ENCODE measurements around the gene TFF2.

The TFF2 gene

DNA sequence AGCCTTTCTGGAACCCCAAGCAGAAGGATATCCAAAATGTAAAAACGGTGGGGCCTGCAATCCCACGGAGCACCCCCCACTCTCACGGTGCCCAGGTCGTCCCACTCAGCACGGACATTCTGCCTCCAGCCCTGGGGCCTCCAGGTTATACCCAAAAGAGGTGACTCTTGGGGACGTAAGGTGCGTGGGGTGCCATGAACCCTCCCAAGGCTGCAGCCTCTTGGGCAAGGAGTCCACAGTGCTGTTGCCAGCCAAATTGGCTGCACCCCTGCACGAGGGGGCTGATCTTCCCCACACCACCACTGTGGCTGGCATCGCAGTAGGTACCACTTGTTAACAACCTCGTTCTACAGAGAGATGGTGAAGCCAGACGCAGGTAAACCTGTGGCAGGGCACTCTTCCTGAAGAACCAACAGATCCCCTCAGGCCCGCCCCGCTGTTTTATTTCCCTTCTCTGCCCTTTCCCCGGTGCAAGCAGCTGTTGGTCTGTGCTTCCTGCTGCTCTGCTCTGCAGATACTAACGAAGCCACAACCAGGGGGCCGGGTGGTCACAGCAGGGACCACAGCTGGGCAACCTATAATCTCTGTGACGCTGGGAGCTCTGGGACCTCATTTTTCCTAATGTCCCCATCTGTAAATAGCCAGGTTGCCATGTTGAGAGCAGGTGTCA is 44.3 kb downstream of the TFF2 start:
- Mint-ChIP-seq H3K27me3 (peaks cover 12% of the 10 kb centered on the region), H3K4me3 (no peak overlapping the region), H3K4me1 (ENCODE audit: low read depth) (peaks cover 11% of the 10 kb centered on the region), H3K36me3 (ENCODE audit: low read depth) (no peaks in the 10 kb centered on the region), H3K9me3 (no peaks in the 10 kb centered on the region), H3K27ac (no peak overlapping the region)
- DNase-seq: no peak

- no peaks in the 10 kb centered on the region for H3K9me3 Mint-ChIP-seq
- peaks cover 12% of the 10 kb centered on the region for H3K27me3 Mint-ChIP-seq
- no peak overlapping the region for H3K27ac Mint-ChIP-seq
- H3K4me1 Mint-ChIP-seq (ENCODE audit: low read depth): peaks cover 11% of the 10 kb centered on the region
- H3K36me3 Mint-ChIP-seq (ENCODE audit: low read depth): no peaks in the 10 kb centered on the region
- no peak overlapping the region for H3K4me3 Mint-ChIP-seq
- DNase-seq: no peak
Measured at GRCh38 chr21:42305707-42306147, 45.1 kb downstream of the TFF2 start.

DNA sequence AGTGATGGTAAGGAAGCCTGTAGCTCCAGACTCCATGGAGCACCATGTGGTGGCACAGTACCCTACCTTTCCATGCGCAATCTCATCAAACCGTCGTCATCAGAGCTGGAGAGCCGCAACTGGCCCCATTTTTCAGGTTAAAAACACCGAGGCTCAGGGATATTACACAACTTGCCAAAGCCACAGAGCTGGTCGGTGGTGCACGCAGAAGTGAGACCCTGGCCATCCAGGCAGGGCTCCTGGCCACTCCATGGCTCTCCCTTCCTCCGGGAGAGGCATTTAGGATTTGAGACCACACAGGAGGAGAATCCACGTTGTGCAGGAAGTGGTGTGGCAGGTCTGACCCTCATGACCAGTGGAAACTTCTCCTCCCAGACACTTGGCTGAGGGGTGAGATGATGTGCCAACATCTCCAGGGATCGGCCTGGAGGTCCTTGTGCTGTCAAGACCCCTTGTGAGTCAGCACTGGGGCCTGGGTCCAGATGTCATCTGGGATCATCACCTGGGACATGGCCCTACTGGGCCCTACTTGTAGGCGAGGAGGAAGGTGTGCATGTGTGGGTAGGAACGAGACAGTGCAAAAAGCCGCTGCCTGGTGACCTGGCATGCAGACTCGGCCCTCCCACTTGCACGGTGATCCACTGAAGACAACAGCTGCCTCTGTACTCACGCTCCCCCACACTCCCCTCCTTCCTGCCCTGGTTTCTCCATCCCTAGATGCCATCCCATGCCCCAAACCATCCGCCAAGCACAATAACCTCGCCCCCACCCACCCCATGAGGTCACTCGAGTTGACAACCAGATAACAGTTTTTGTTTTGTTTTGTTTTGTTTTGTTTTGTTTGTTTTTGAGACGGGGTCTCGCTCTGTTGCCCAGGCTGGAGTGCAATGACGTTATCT is 46.0 kb downstream of the TFF2 start:
- Mint-ChIP-seq H3K4me3 (no peak overlapping the region), H3K4me1 (ENCODE audit: low read depth) (peaks cover 14% of the 10 kb centered on the region), H3K27me3 (peaks cover 12% of the 10 kb centered on the region), H3K9me3 (no peaks in the 10 kb centered on the region), H3K27ac (no peak overlapping the region), H3K36me3 (ENCODE audit: low read depth) (no peaks in the 10 kb centered on the region)
- DNase-seq: no peak

DNA sequence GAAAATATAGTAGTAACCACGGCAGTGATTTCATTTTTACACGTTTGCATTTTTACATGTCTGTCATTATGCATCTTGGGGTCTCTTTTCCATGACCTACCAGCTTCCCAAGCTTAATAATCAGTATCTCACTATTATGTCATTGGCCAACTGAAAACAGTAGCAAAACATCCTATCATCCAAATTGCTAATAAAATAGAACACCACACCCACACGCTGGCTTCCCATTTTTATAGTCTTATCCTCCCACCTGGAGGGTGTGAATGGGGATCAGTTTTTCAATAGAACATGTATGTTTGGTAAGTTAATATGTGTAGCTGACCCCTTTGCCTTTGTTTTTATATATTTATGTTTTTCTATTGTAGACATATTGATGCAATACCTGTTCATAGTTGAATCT is 47.4 kb downstream of the TFF2 start:
- DNase-seq: no peak
- Mint-ChIP-seq H3K4me3 (no peak overlapping the region), H3K27me3 (peaks cover 12% of the 10 kb centered on the region), H3K36me3 (ENCODE audit: low read depth) (no peaks in the 10 kb centered on the region), H3K27ac (no peak overlapping the region), H3K9me3 (no peaks in the 10 kb centered on the region), H3K4me1 (ENCODE audit: low read depth) (peaks cover 19% of the 10 kb centered on the region)

- no peak for DNase-seq
- H3K9me3 Mint-ChIP-seq: no peaks in the 10 kb centered on the region
- H3K27ac Mint-ChIP-seq: no peak overlapping the region
- no peak overlapping the region for H3K4me3 Mint-ChIP-seq
- no peaks in the 10 kb centered on the region for H3K36me3 Mint-ChIP-seq (ENCODE audit: low read depth)
- H3K4me1 Mint-ChIP-seq (ENCODE audit: low read depth): peaks cover 19% of the 10 kb centered on the region
- H3K27me3 Mint-ChIP-seq: peaks cover 8% of the 10 kb centered on the region
Measured at GRCh38 chr21:42302794-42303193, 48.0 kb downstream of the TFF2 start.

GRCh38 chr21:42302076-42302650 is 48.6 kb downstream of the TFF2 start:
- Mint-ChIP-seq H3K4me3 (no peak overlapping the region), H3K36me3 (ENCODE audit: low read depth) (peaks cover 4% of the 10 kb centered on the region), H3K27ac (no peak overlapping the region), H3K27me3 (peaks cover 2% of the 10 kb centered on the region), H3K9me3 (no peaks in the 10 kb centered on the region), H3K4me1 (ENCODE audit: low read depth) (peaks cover 19% of the 10 kb centered on the region)
- DNase-seq: no peak

GRCh38 chr21:42301371-42302075 is 49.3 kb downstream of the TFF2 start:
- Mint-ChIP-seq H3K36me3 (ENCODE audit: low read depth) (peaks cover 8% of the 10 kb centered on the region), H3K4me3 (no peak overlapping the region), H3K27me3 (peaks cover 1% of the 10 kb centered on the region), H3K27ac (no peak overlapping the region), H3K9me3 (no peaks in the 10 kb centered on the region), H3K4me1 (ENCODE audit: low read depth) (peaks cover 15% of the 10 kb centered on the region)
- no peak for DNase-seq

GRCh38 chr21:42300956-42301355 is 49.8 kb downstream of the TFF2 start:
- Mint-ChIP-seq H3K36me3 (ENCODE audit: low read depth) (peaks cover 13% of the 10 kb centered on the region), H3K9me3 (no peaks in the 10 kb centered on the region), H3K27ac (no peak overlapping the region), H3K4me3 (no peak overlapping the region), H3K27me3 (no peaks in the 10 kb centered on the region), H3K4me1 (ENCODE audit: low read depth) (peaks cover 15% of the 10 kb centered on the region)
- no peak for DNase-seq

GRCh38 chr21:42300045-42300583 is 50.7 kb downstream of the TFF2 start:
- Mint-ChIP-seq H3K4me1 (ENCODE audit: low read depth) (peaks cover 15% of the 10 kb centered on the region), H3K27me3 (no peaks in the 10 kb centered on the region), H3K27ac (no peak overlapping the region), H3K9me3 (no peaks in the 10 kb centered on the region), H3K4me3 (no peak overlapping the region), H3K36me3 (ENCODE audit: low read depth) (peaks cover 20% of the 10 kb centered on the region)
- DNase-seq: no peak

DNA sequence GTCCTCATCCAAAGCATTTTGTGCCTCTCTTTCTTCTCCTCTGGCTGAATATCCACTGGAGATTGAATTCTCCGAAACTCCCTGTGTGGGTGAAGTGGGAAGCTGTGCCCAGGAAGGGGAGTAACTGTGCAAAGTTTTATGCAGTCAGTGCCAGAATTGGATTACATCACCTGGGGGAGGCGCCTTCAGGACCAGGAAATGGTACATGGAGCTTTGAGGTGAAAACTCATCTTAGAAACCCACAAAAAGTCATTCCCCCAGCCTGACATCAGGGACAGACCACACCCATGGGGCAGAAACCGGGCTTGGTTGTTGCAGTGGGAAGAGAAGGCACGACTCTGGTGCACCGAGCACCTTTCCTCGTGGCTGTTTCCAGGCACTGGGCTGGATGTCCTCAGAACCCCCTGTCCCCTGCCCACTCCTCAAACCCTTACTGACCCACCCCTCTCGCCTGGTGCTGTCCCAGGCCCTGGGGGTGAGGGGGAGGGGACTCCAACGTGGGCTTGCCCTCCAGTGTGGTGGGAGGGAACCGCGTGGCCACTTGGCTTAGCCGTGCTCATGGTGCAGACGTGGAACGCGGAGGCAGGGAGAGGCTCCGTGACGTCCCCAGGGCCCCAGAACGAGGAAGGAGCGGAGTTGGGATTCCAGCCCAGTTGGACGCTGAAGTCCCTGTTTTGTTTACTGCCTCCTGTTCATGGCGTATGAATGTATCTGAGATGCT is 51.3 kb downstream of the TFF2 start:
- H3K4me1 Mint-ChIP-seq (ENCODE audit: low read depth): peaks cover 15% of the 10 kb centered on the region
- H3K36me3 Mint-ChIP-seq (ENCODE audit: low read depth): peaks cover 25% of the 10 kb centered on the region
- no peak overlapping the region for H3K27ac Mint-ChIP-seq
- no peaks in the 10 kb centered on the region for H3K9me3 Mint-ChIP-seq
- H3K4me3 Mint-ChIP-seq: no peak overlapping the region
- no peak for DNase-seq
- no peaks in the 10 kb centered on the region for H3K27me3 Mint-ChIP-seq

DNA sequence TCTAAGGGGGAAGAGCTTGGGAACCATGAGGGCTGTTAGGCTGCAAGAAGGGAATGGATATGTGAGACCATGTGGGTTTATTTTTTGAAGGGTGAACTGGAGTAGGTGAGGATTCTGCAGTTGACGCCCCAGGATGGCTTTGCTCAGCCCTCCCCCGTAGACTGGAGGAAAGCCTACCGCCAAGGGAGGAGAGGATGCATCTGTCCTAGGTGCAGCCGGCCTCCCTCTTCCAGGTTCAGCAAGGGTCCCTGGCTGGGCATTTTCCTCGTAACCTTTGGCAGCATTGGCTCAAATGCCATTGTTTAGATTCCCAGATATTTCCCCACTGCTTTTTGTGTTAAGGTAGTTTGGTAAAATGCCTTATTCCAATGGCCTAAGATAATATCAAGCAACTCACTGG is 52.1 kb downstream of the TFF2 start:
- peaks cover 15% of the 10 kb centered on the region for H3K4me1 Mint-ChIP-seq (ENCODE audit: low read depth)
- no peak overlapping the region for H3K4me3 Mint-ChIP-seq

GRCh38 chr21:42298237-42298636 is 52.6 kb downstream of the TFF2 start:
- Mint-ChIP-seq H3K9me3 (no peaks in the 10 kb centered on the region), H3K27ac (no peak overlapping the region), H3K36me3 (ENCODE audit: low read depth) (peaks cover 26% of the 10 kb centered on the region), H3K27me3 (no peaks in the 10 kb centered on the region), H3K4me1 (ENCODE audit: low read depth) (peaks cover 15% of the 10 kb centered on the region), H3K4me3 (no peak overlapping the region)
- DNase-seq: no peak

More for the DNA sequence above, 52.1 kb downstream of the TFF2 start:
- H3K27ac Mint-ChIP-seq: no peak overlapping the region
- H3K9me3 Mint-ChIP-seq: no peaks in the 10 kb centered on the region
- peaks cover 26% of the 10 kb centered on the region for H3K36me3 Mint-ChIP-seq (ENCODE audit: low read depth)
- DNase-seq: no peak
- no peaks in the 10 kb centered on the region for H3K27me3 Mint-ChIP-seq

- Mint-ChIP-seq H3K27ac (no peak overlapping the region), H3K4me3 (no peak overlapping the region), H3K27me3 (no peaks in the 10 kb centered on the region), H3K9me3 (no peaks in the 10 kb centered on the region), H3K4me1 (ENCODE audit: low read depth) (peaks cover 15% of the 10 kb centered on the region), H3K36me3 (ENCODE audit: low read depth) (peaks cover 26% of the 10 kb centered on the region)
- no peak for DNase-seq
Measured at GRCh38 chr21:42297377-42297776, 53.4 kb downstream of the TFF2 start.

GRCh38 chr21:42296501-42296900 is 54.3 kb downstream of the TFF2 start:
- DNase-seq: no peak
- Mint-ChIP-seq H3K4me3 (no peak overlapping the region), H3K27me3 (no peaks in the 10 kb centered on the region), H3K36me3 (ENCODE audit: low read depth) (peaks cover 26% of the 10 kb centered on the region), H3K27ac (no peak overlapping the region), H3K4me1 (ENCODE audit: low read depth) (peaks cover 15% of the 10 kb centered on the region), H3K9me3 (no peaks in the 10 kb centered on the region)
